ENCODE results near the gene EIF3M.

DNA sequence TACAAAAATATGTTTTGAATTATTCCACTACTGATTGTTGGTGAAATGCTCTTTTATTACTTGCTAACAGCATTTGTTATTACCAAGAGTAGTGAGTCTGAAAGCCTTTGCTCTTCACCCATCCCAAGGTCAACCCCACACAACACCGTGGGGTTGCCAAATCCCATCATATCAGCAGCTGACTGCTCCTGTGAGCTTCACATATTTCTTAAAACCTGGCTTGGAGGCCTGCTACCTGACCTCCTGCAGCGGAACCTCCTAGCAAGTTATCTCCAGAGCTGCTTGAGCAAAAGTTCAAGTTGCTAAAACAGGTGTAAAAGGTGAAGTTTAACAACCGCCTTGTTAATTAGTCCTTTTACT lies 20.1 kb upstream of the EIF3M start:
- TF ChIP-seq, protein P1, sequence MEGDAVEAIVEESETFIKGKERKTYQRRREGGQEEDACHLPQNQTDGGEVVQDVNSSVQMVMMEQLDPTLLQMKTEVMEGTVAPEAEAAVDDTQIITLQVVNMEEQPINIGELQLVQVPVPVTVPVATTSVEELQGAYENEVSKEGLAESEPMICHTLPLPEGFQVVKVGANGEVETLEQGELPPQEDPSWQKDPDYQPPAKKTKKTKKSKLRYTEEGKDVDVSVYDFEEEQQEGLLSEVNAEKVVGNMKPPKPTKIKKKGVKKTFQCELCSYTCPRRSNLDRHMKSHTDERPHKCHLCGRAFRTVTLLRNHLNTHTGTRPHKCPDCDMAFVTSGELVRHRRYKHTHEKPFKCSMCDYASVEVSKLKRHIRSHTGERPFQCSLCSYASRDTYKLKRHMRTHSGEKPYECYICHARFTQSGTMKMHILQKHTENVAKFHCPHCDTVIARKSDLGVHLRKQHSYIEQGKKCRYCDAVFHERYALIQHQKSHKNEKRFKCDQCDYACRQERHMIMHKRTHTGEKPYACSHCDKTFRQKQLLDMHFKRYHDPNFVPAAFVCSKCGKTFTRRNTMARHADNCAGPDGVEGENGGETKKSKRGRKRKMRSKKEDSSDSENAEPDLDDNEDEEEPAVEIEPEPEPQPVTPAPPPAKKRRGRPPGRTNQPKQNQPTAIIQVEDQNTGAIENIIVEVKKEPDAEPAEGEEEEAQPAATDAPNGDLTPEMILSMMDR (conservative IDR thresholded peaks at IDR 0.05): no peak
- TF ChIP-seq EZH2 (IDR thresholded peaks at IDR 0.05; ENCODE audit: low read depth): no peak

Data from PC-9 (cell line).